Dermis microvascular lymphatic vessel endothelial cell (primary cell): ENCODE results near the gene GDPD4. TPM values are rescaled to one million over a fixed set of nuclear protein-coding genes. Genes with fewer than 3 reads are reported as not detected.

ENCODE experiments used
- DNase-seq, 2 donors: peaks; one replicate each; pipeline versions ENCODE4 v3.0.0 to v3.0.0-alpha.2; 2010; ENCODE audit warnings: low read depth in 2 of 2
- total RNA-seq: library from RNA; depleted of rRNA; stranded (reverse); fragments of >200 nt; gene quantifications from 2 replicates; pipeline ENCODE4 v1.2.1, GENCODE V29; 2014

GDPD4 gene
- total RNA-seq, 1 donor from 2014 or later: not detected

- DNase-seq: no peak
Measured at GRCh38 chr11:77175869-77176539, 125.5 kb downstream of the GDPD4 start.

- DNase-seq: no peak
Measured at GRCh38 chr11:77175021-77175842, 126.3 kb downstream of the GDPD4 start.

GRCh38 chr11:77174559-77174958 lies 126.9 kb downstream of the GDPD4 start:
- no peak for DNase-seq

DNA sequence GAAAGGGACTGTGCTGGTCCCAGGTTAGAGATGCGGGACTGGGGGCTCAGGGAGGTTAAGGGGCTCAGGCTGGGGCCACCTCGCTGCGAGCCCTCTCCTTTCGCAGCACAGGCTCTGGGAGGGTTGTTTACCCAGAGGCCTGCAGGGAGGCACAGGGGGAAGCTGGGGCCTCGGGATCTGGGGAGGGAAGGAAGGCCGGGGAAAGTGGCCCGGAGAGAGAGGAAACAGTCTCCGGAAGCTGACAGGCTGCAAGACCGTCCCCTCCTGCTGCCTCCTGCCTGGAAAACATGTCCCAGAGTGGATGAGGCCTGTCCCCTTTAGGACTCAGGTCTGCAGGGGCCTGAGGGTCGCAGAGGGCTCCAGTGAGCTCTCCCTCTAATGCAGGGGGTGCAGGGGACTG lies 128.0 kb downstream of the GDPD4 start:
- peak in 1 of 2 donors; percentile 22 for DNase-seq

DNA sequence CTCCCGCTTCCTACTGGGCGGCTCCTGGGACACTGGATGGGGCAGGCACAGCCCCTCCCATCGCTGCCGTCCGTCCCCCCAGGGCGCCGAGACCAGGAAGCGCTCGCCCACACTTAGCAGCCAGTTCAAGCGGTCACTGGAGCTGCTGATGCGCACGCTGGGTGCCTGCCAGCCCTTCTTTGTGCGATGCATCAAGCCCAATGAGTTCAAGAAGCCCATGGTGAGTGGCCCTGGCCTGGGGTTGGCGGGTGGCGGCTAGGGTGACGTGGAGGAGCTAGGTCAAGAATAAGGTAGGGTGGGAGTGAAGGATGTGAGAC lies 128.9 kb downstream of the GDPD4 start:
- DNase-seq: peak in 1 of 2 donors; percentile 23

DNA sequence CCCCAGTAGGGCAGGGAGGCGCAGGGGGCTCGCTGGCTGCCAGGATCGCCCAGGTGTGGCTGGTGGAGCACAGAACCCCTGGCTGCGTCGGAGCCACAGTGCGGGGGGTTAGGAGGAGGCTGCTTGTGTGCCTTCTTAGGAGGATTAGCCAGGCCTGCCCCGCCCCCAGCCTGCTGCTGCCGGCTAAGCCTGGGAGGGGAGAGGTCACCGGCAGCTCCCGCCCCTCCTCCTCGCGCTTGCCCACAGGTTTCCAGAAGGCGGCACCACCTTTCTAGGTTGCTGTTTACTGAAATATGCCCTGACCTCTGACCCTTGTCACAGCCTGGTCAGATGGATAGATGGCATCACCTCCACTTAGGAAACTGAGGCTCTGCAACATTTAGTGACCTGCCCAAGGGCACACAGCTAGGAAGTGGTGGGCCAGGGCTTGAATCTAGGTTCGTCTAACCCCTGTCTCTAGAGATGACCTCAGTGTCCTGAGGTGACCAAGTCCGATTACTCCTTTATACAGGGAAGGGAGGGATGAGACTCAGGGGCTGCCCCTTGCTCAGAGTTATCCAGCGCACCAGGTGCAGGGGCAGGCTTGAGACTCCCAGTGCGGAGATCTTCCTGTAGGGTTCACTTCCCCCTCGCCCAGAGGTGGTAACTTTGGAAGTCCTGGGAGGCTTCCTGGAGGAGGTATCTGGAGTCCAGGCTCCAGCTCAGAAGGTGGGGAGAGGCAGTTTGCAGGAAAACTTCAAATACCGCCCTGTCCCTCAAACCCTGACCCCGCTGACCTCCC lies 129.4 kb downstream of the GDPD4 start:
- no peak for DNase-seq

- no peak for DNase-seq
Measured at GRCh38 chr11:77171254-77171653, 130.2 kb downstream of the GDPD4 start.

DNA sequence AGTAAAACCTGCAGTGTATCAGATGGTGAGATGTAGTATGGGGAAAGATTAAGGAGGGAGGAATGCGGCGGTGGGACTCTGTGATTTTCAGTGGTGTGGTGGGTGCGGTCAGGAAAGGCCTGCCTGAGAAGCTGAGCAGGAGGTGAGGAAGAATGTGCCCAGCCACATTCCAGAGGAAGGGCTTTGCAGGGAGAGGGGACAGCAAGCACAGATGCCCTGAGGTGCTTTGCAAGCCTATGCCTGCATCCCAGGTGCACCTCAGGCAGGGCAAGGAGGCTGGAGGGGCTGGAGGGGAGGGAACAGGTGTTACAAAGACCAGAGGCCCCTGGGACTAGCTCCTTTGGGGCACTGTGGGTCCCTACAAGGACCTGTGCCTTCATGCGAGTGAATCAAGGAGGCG lies 131.4 kb downstream of the GDPD4 start:
- no peak for DNase-seq

- DNase-seq: no peak
Measured at GRCh38 chr11:77167791-77168190, 133.7 kb downstream of the GDPD4 start.

DNA sequence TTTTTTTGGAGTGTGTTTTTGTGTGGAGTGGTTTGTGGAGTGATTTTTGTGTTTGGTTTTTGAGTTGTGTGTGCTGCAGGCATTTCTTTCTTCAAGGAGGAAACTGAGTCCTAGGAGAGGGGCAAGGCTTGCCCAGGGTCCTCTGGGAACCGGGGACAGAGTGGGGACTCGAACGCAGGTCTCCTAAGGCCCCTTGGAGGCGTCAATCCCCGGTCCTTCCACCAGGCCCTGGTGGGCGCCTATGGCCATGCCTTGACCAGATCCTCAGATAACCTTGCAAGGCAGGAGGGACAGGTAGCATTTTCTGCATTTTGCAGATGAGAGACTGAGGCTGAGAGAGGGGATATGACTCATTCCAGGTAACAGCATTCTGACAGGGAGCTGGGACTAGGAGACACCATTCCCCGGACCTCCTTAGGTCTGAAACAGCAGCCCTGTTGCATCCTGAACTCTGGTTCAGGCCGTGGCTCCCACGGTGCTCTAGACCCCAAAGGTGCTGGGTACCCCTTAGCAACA lies 134.3 kb downstream of the GDPD4 start:
- no peak for DNase-seq

Other genes with a start within 250 kb of the GDPD4 start
- 3.1 and 3.5 TPM in 2 replicates for gene CAPN5, start 234.7 kb downstream of the GDPD4 start, total RNA-seq
- gene OMP, start 198.8 kb downstream of the GDPD4 start, total RNA-seq: not detected in 2 replicates
- 8.3 and 15.4 TPM in 2 replicates for gene MYO7A, start 173.4 kb downstream of the GDPD4 start, total RNA-seq
- 0.25 and 0.51 TPM in 2 replicates for gene PAK1, start 172.4 kb upstream of the GDPD4 start, total RNA-seq